Measurements from ENCODE around the gene FOLR1. TPM values are rescaled to one million over a fixed set of nuclear protein-coding genes. Genes with fewer than 3 reads are reported as not detected.

FOLR1 gene
- total and polyA plus RNA-seq, 3 donors from 2014 or later, result 1.2 to 3.7 TPM; not detected in 1

GRCh38 chr11:72231396-72232259, 39.7 kb downstream of the FOLR1 start:
- DNase-seq, result peak; percentile 9
- H3K27me3 ChIP-seq, result no peaks in the 10 kb centered on the region
- H3K4me1 ChIP-seq, result no peaks in the 10 kb centered on the region
- H3K9me3 ChIP-seq, result no peaks in the 10 kb centered on the region
- WGBS, 2 donors, result 93 to 94% methylated on average over 8 to 9 of the region's 9 CpGs
- TF ChIP-seq POLR2A (IDR thresholded peaks at IDR 0.05), result no peak
- TF ChIP-seq CTCF (IDR thresholded peaks at IDR 0.05), result no peak
- no peak overlapping the region for H3K4me3 ChIP-seq
- no peak overlapping the region for H3K27ac ChIP-seq
- intact Hi-C loops (cut with DNase I; ENCODE audit: low total_unique reads), result no loop called here
- no peaks in the 10 kb centered on the region for H3K36me3 ChIP-seq (ENCODE audit: low read depth, missing control alignments)

GRCh38 chr11:72232260-72233055, 40.5 kb downstream of the FOLR1 start:
- Histone ChIP-seq H3K27me3 (no peaks in the 10 kb centered on the region), H3K4me3 (no peak overlapping the region), H3K9me3 (no peaks in the 10 kb centered on the region), H3K4me1 (no peaks in the 10 kb centered on the region), H3K27ac (no peak overlapping the region), H3K36me3 (ENCODE audit: low read depth, missing control alignments) (no peaks in the 10 kb centered on the region)
- no peak for TF ChIP-seq CTCF (IDR thresholded peaks at IDR 0.05)
- TF ChIP-seq POLR2A (IDR thresholded peaks at IDR 0.05), result no peak
- intact Hi-C loops (cut with DNase I; ENCODE audit: low total_unique reads), result no loop called here
- 94 to 95% methylated on average over 18 of the region's 18 CpGs for WGBS, 2 donors
- peak; percentile 8 for DNase-seq

- Histone ChIP-seq H3K4me3 (no peak overlapping the region), H3K4me1 (no peaks in the 10 kb centered on the region), H3K36me3 (ENCODE audit: low read depth, missing control alignments) (no peaks in the 10 kb centered on the region), H3K27ac (no peak overlapping the region), H3K9me3 (no peaks in the 10 kb centered on the region), H3K27me3 (no peaks in the 10 kb centered on the region)
- peak; percentile 8 for DNase-seq
- no peak for TF ChIP-seq POLR2A (IDR thresholded peaks at IDR 0.05)
- TF ChIP-seq CTCF (IDR thresholded peaks at IDR 0.05), result no peak
- 94 to 97% methylated on average over 10 to 13 of the region's 13 CpGs for WGBS, 2 donors
- intact Hi-C loops (cut with DNase I; ENCODE audit: low total_unique reads), result no loop called here
Measured at GRCh38 chr11:72233056-72233772, 41.3 kb downstream of the FOLR1 start.

- intact Hi-C loops (cut with DNase I; ENCODE audit: low total_unique reads), result no loop called here
- 86 to 93% methylated on average over 7 to 8 of the region's 8 CpGs for WGBS, 2 donors
- DNase-seq, result peak; percentile 5
Measured at GRCh38 chr11:72233773-72234513, 42.0 kb downstream of the FOLR1 start.

More at GRCh38 chr11:72233773-72234513, 42.0 kb downstream of the FOLR1 start:
- Histone ChIP-seq H3K27me3 (no peaks in the 10 kb centered on the region), H3K36me3 (ENCODE audit: low read depth, missing control alignments) (no peaks in the 10 kb centered on the region), H3K27ac (no peak overlapping the region), H3K4me1 (no peaks in the 10 kb centered on the region), H3K4me3 (no peak overlapping the region), H3K9me3 (no peaks in the 10 kb centered on the region)
- TF ChIP-seq CTCF (IDR thresholded peaks at IDR 0.05) (no peak), POLR2A (IDR thresholded peaks at IDR 0.05) (no peak)
